CMK (cell line): ENCODE measurements around the gene ZNF66.
A peak's percentile ranks its signal among the peaks of the same experiment; 100 is the strongest.
"Not testable (repeated sequence)": the region's sequence is repeated elsewhere in the genome, so short reads cannot be mapped to it uniquely, and the experiment has no call there.

Experiments used
- DNase-seq: peaks from one replicate; pipeline ENCODE4 v3.0.0-alpha.2; 2010; ENCODE audit warnings: low read depth

ZNF66 gene

GRCh38 chr19:20776083-20777076 lies at the start of gene ZNF66:
TSS of gene ZNF66 (plus strand) at chr19:20776304. CDS start at chr19:20776448, 144 bp downstream.
- peak; percentile 79 for DNase-seq

GRCh38 chr19:20750169-20750568 lies 25.9 kb upstream of the ZNF66 start:
- not testable (repeated sequence) for DNase-seq

- not testable (repeated sequence) for DNase-seq
Observed at GRCh38 chr19:20752291-20752690, 23.8 kb upstream of the ZNF66 start.

GRCh38 chr19:20769225-20769736 lies 6.8 kb upstream of the ZNF66 start:
- not testable (repeated sequence) for DNase-seq

- no peak for DNase-seq
Observed at GRCh38 chr19:20787786-20788185, 11.7 kb downstream of the ZNF66 start.

- DNase-seq: no peak
Observed at GRCh38 chr19:20791806-20792205, 15.7 kb downstream of the ZNF66 start.

- DNase-seq: not testable (repeated sequence)
Observed at GRCh38 chr19:20806311-20807262, 30.5 kb downstream of the ZNF66 start.

GRCh38 chr19:20840371-20840770 lies 64.3 kb downstream of the ZNF66 start:
- DNase-seq: no peak
